Measurements from ENCODE around the gene CAMTA1. TPM values are rescaled to one million over a fixed set of nuclear protein-coding genes. Genes with fewer than 3 reads are reported as not detected.
A peak's percentile ranks its signal among the peaks of the same experiment; 100 is the strongest.

Gene CAMTA1
- total RNA-seq, 1 donor from 2014 or later, result 62.9 TPM

DNA sequence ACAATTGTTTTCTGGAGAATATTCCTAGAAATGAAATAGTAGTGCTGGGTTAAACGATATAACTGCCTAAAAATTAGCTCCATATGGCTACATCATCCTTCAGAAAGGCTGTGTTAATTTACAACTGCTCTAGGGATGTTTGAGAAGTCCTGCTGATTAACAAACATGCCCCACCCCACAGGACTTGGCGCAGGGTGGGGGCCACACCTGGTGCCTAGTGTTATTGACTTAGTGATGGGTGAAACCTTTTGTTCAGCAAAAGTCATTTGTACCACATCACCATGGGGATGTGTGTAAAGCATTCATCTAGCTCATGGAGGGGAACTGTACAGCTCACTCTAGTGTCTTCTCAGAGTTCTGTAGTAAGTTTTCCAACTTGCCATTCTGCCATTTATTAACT lies 492.8 kb downstream of the CAMTA1 start:
- TF ChIP-seq, protein P1, sequence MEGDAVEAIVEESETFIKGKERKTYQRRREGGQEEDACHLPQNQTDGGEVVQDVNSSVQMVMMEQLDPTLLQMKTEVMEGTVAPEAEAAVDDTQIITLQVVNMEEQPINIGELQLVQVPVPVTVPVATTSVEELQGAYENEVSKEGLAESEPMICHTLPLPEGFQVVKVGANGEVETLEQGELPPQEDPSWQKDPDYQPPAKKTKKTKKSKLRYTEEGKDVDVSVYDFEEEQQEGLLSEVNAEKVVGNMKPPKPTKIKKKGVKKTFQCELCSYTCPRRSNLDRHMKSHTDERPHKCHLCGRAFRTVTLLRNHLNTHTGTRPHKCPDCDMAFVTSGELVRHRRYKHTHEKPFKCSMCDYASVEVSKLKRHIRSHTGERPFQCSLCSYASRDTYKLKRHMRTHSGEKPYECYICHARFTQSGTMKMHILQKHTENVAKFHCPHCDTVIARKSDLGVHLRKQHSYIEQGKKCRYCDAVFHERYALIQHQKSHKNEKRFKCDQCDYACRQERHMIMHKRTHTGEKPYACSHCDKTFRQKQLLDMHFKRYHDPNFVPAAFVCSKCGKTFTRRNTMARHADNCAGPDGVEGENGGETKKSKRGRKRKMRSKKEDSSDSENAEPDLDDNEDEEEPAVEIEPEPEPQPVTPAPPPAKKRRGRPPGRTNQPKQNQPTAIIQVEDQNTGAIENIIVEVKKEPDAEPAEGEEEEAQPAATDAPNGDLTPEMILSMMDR (IDR thresholded peaks at IDR 0.05), result no peak
- TF ChIP-seq POLR2AphosphoS5 (IDR thresholded peaks at IDR 0.05; ENCODE audit: insufficient read depth in 1 of 2, low read depth in 1 of 2) (no peak), POLR2A (IDR thresholded peaks at IDR 0.05) (no peak)
- intact Hi-C loops (cut with DNase I), result no loop called here
- peak in 1 of 2 donors; percentile 25 for DNase-seq (ENCODE audit: extremely low spot score in 2 of 2)

DNA sequence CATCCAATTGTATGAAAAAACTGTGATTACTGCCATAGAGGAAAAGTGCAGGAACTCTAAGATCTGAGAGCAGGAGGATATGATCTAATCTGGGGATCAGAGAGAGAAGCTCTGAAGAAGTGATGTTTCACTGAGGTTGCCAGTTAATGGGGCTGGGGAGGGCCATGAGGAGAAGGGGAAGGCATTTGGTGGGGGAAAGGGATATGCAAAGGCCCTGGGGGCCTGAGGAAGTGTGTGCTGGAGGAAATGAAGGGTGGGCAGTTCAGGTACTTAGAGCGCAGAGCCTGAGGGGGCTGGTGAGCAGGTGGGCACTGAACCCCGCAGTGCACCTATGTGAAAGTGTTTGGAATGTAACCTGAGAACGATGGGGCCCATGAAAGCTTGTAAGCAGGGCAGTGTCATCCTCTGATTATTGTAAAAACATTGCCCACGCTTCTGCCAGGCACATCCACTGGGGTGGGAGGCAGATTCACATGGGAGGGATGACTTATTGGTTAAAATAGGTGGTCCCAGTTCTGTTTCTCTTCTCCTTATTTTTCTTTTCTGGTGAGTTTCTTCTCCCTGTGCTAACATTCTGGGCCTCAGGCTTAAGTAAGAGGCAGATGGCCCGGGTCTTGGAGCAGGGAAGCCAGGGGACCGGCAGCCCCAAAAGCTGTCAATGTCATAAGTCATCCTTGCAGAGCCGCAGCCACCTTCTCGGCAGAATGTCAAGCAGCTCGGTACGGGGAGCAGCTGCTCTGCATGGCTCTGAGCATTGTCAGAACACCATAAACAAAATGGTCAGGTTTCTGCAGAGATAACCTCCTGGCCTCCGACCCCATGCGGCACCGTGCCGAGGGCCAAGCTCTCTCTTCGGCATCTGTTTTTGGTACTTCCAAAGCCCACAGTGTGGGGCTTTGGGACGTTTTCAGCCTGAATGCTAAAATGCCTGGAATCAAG lies 493.8 kb downstream of the CAMTA1 start:
- Histone ChIP-seq H3K4me1 (no peaks in the 10 kb centered on the region), H3K27me3 (no peaks in the 10 kb centered on the region), H3K9me3 (no peaks in the 10 kb centered on the region), H3K4me3 (no peak overlapping the region), H3K36me3 (no peaks in the 10 kb centered on the region), H3K27ac (no peak overlapping the region)
- TF ChIP-seq POLR2A (IDR thresholded peaks at IDR 0.05), result no peak
- TF ChIP-seq POLR2AphosphoS5 (IDR thresholded peaks at IDR 0.05; ENCODE audit: insufficient read depth in 1 of 2, low read depth in 1 of 2), result no peak
- TF ChIP-seq, protein P1 (IDR thresholded peaks at IDR 0.05), result no peak
- DNase-seq (ENCODE audit: extremely low spot score in 2 of 2), result peak; percentile 34 to 74
- intact Hi-C loops (cut with DNase I), result no loop called here

More for the DNA sequence above, 492.8 kb downstream of the CAMTA1 start:
- Histone ChIP-seq H3K27ac (no peak overlapping the region), H3K4me3 (no peak overlapping the region), H3K9me3 (no peaks in the 10 kb centered on the region), H3K36me3 (no peaks in the 10 kb centered on the region), H3K27me3 (no peaks in the 10 kb centered on the region), H3K4me1 (no peaks in the 10 kb centered on the region)

DNA sequence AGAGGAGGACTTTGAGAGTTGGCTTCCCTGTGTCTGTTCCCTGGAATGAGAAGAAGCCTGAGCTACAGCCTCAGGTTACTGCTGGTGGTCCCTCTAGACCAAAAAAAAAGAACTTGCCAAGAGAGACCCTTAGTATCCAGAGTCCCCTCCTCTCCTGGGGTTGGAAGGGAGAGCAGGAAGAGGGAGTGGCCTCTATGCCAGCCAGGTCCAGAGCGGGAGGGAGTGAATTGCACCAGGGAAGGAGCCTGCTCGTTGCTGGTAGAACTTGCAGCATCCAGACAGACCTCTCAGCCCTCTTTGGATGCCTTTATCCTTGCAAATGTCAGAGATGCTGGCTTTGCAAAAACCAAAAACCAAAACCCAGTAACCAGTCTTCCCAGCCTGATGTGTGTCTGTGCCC lies 494.5 kb downstream of the CAMTA1 start:
- intact Hi-C loops (cut with DNase I), result no loop called here
- Histone ChIP-seq H3K4me1 (no peaks in the 10 kb centered on the region), H3K36me3 (no peaks in the 10 kb centered on the region), H3K27me3 (no peaks in the 10 kb centered on the region), H3K9me3 (no peaks in the 10 kb centered on the region), H3K4me3 (no peak overlapping the region), H3K27ac (no peak overlapping the region)
- peak in 1 of 2 donors; percentile 32 for DNase-seq (ENCODE audit: extremely low spot score in 2 of 2)
- TF ChIP-seq, protein P1 (IDR thresholded peaks at IDR 0.05), result no peak
- no peak for TF ChIP-seq POLR2A (IDR thresholded peaks at IDR 0.05)
- no peak for TF ChIP-seq POLR2AphosphoS5 (IDR thresholded peaks at IDR 0.05; ENCODE audit: insufficient read depth in 1 of 2, low read depth in 1 of 2)

DNA sequence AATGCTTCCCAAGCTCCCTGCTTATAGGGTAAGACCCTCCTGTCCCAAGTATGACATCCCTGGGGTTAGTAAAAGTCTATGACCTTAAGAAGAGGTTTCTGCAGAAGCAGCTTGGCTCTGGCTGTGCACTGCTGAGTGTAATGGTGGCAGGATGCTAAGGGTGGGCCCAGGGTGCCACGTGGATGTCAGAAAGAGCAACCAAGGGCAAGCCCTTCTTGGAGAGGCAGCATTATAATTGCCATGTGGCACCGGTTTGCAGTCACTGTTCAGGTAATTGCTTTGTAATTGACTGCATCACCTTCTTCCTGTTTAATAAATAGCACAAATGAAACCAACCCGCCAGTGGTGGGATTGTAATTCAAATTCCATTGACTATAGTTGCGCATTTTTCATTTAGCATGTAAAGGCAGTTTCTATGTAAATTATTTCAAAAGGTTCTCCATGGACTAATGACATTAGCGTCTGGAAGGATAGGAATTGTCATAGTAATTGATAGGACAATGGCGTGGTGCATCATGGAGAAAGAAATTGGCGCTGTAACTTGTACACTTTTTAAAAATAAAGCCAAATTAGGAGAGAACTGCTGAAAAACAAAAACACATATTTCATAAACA lies 495.2 kb downstream of the CAMTA1 start:
- H3K4me3 ChIP-seq, result no peak overlapping the region
- H3K27me3 ChIP-seq, result no peaks in the 10 kb centered on the region
- DNase-seq (ENCODE audit: extremely low spot score in 2 of 2), result peak; percentile 32 to 72
- H3K36me3 ChIP-seq, result no peaks in the 10 kb centered on the region
- intact Hi-C loops (cut with DNase I), result no loop called here
- H3K4me1 ChIP-seq, result no peaks in the 10 kb centered on the region
- H3K9me3 ChIP-seq, result no peaks in the 10 kb centered on the region
- no peak overlapping the region for H3K27ac ChIP-seq
- TF ChIP-seq, protein P1 (IDR thresholded peaks at IDR 0.05), result no peak
- TF ChIP-seq POLR2A (IDR thresholded peaks at IDR 0.05) (no peak), POLR2AphosphoS5 (IDR thresholded peaks at IDR 0.05; ENCODE audit: insufficient read depth in 1 of 2, low read depth in 1 of 2) (no peak)
